ENCODE data around the gene LPGAT1. TPM values are rescaled to one million over a fixed set of nuclear protein-coding genes. Genes with fewer than 3 reads are reported as not detected.

Gene LPGAT1
- total and polyA plus RNA-seq, 2 of the 13 experiments (the other 11 are each of a cell fraction or from before 2014, with no cell fraction given), result 12.1 to 48.3 TPM

GRCh38 chr1:211723273-211723672 lies 107.3 kb downstream of the LPGAT1 start (continued):
- TF ChIP-seq USF2 (IDR thresholded peaks at IDR 0.05; ENCODE audit: low read depth, low read length) (no peak), USF2 (CRISPR knock-in tag; IDR thresholded peaks at IDR 0.05; ENCODE audit: borderline replicate concordance) (no peak), HMG20B (CRISPR knock-in tag; conservative IDR thresholded peaks at IDR 0.05) (no peak), ZNF558 (CRISPR knock-in tag; IDR thresholded peaks at IDR 0.05; ENCODE audit: borderline replicate concordance) (no peak), NFYB (CRISPR knock-in tag; IDR thresholded peaks at IDR 0.05) (no peak), TARDBP (CRISPR knock-in tag; IDR thresholded peaks at IDR 0.05) (no peak), ZMYM2 (CRISPR knock-in tag; IDR thresholded peaks at IDR 0.05) (no peak; the same call in 1 of the 2 replicates), ZNF784 (CRISPR knock-in tag; IDR thresholded peaks at IDR 0.05; ENCODE audit: borderline replicate concordance) (no peak), PHB2 (IDR thresholded peaks at IDR 0.05; ENCODE audit: partially characterized antibody) (no peak), SALL1 (CRISPR knock-in tag; IDR thresholded peaks at IDR 0.05) (peak; percentile 57), TEAD3 (CRISPR knock-in tag; optimal IDR thresholded peaks at IDR 0.05; ENCODE audit: borderline replicate concordance) (peak; percentile 24), CBFB (CRISPR knock-in tag; IDR thresholded peaks at IDR 0.05) (no peak), MBNL3 (CRISPR knock-in tag; conservative IDR thresholded peaks at IDR 0.05) (no peak), ZNF337 (CRISPR knock-in tag; IDR thresholded peaks at IDR 0.05; ENCODE audit: borderline replicate concordance, low read depth) (no peak), NRL (CRISPR knock-in tag; IDR thresholded peaks at IDR 0.05; ENCODE audit: borderline replicate concordance) (no peak)
- TF ChIP-seq, protein P1, sequence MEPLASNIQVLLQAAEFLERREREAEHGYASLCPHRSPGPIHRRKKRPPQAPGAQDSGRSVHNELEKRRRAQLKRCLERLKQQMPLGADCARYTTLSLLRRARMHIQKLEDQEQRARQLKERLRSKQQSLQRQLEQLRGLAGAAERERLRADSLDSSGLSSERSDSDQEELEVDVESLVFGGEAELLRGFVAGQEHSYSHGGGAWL (CRISPR knock-in tag; IDR thresholded peaks at IDR 0.05), result no peak
- TF ChIP-seq, protein P2, sequence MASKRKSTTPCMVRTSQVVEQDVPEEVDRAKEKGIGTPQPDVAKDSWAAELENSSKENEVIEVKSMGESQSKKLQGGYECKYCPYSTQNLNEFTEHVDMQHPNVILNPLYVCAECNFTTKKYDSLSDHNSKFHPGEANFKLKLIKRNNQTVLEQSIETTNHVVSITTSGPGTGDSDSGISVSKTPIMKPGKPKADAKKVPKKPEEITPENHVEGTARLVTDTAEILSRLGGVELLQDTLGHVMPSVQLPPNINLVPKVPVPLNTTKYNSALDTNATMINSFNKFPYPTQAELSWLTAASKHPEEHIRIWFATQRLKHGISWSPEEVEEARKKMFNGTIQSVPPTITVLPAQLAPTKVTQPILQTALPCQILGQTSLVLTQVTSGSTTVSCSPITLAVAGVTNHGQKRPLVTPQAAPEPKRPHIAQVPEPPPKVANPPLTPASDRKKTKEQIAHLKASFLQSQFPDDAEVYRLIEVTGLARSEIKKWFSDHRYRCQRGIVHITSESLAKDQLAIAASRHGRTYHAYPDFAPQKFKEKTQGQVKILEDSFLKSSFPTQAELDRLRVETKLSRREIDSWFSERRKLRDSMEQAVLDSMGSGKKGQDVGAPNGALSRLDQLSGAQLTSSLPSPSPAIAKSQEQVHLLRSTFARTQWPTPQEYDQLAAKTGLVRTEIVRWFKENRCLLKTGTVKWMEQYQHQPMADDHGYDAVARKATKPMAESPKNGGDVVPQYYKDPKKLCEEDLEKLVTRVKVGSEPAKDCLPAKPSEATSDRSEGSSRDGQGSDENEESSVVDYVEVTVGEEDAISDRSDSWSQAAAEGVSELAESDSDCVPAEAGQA (IDR thresholded peaks at IDR 0.05; ENCODE audit: low read depth), result no peak
- TF ChIP-seq, protein P2 (CRISPR knock-in tag; IDR thresholded peaks at IDR 0.05; ENCODE audit: borderline replicate concordance), result no peak
- TF ChIP-seq, protein P3, sequence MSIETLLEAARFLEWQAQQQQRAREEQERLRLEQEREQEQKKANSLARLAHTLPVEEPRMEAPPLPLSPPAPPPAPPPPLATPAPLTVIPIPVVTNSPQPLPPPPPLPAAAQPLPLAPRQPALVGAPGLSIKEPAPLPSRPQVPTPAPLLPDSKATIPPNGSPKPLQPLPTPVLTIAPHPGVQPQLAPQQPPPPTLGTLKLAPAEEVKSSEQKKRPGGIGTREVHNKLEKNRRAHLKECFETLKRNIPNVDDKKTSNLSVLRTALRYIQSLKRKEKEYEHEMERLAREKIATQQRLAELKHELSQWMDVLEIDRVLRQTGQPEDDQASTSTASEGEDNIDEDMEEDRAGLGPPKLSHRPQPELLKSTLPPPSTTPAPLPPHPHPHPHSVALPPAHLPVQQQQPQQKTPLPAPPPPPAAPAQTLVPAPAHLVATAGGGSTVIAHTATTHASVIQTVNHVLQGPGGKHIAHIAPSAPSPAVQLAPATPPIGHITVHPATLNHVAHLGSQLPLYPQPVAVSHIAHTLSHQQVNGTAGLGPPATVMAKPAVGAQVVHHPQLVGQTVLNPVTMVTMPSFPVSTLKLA (IDR thresholded peaks at IDR 0.05), result peak; percentile 69

Data from HepG2 (cell line).